GM12878 (cell line): ENCODE data around the gene NMB. TPM values are rescaled to one million over a fixed set of nuclear protein-coding genes. Genes with fewer than 3 reads are reported as not detected.

Source experiments
- ATAC-seq: fragments of 200-7000 bp; cut with Tn5 transposase; 3 replicates; pipeline ENCODE4 v1.9.1; 2020; ENCODE audit warnings: mild to moderate bottlenecking, moderate library complexity
- BruUV-seq: library from RNA; stranded (reverse); fragments of 400-500 nt; replicated peaks from 2 replicates; lab custom pipeline; 2021; lab: Mats Ljungman, UMichigan
- CTCF ChIA-PET: fragments of 300-600 bp; sonication (Branson Sonifier 250); formaldehyde crosslinking; extraction: SDS; loops from one replicate; lab custom pipeline; 2021; ENCODE audit warnings: inconsistent platforms; lab: Yijun Ruan, JAX
- POLR2A ChIA-PET: fragments of 350-600 bp; formaldehyde crosslinking; extraction: SDS; loops from one replicate; lab custom pipeline; 2021; ENCODE audit warnings: inconsistent platforms; lab: Charles Lee
- RAD21 ChIA-PET: fragments of 300-600 bp; sonication (Branson Sonifier 250); formaldehyde crosslinking; loops from one replicate; lab custom pipeline; 2023; ENCODE audit warnings: antibody characterized with exemption; ENCODE audit not compliant: unreplicated experiment; lab: Charles Lee
- SMC1A ChIA-PET: fragments of 300-600 bp; sonication (Branson Sonifier 250); formaldehyde crosslinking; loops from one replicate; lab custom pipeline; 2023; ENCODE audit not compliant: unreplicated experiment, uncharacterized antibody; lab: Charles Lee
- DNase-seq: peaks from one replicate; pipeline ENCODE4 v3.0.0-alpha.2; 2011; ENCODE audit warnings: low read depth, low spot score
- FAIRE-seq: peaks from 3 replicates; lab custom pipeline; 2011; peaks lifted over from hg19 to GRCh38; lab: Jason Lieb, UNC
- H2AFZ ChIP-seq: 2 replicates; pipeline ENCODE4 v1.6.0; 2011; ENCODE audit warnings: low read depth, low read length, control low read depth; ENCODE audit not compliant: control insufficient read depth
- H3K27ac ChIP-seq: 2 replicates; pipeline ENCODE4 v1.5.1; 2011; ENCODE audit warnings: control low read depth; ENCODE audit not compliant: control insufficient read depth, insufficient read depth
- H3K27me3 ChIP-seq, 2 experiments: replicated peaks in 1 of 2; 2 replicates each; pipeline versions ENCODE4 v1.6.0 to v1.6.1; 2011; ENCODE audit warnings: low read length in 1 of 2; ENCODE audit not compliant: control insufficient read depth in 2 of 2, insufficient read depth in 2 of 2
- H3K36me3 ChIP-seq, 2 experiments: 2 replicates each; pipeline ENCODE4 v1.5.1; 2011; ENCODE audit warnings: low read length in 1 of 2; ENCODE audit not compliant: control insufficient read depth in 2 of 2, insufficient read depth in 2 of 2
- H3K4me1 ChIP-seq: 2 replicates; pipeline ENCODE4 v1.6.1; 2011; ENCODE audit warnings: mild to moderate bottlenecking, low read length, moderate library complexity, mixed read lengths; ENCODE audit not compliant: control insufficient read depth, insufficient read depth
- H3K4me2 ChIP-seq: 2 replicates; pipeline ENCODE4 v1.6.0; 2011; ENCODE audit warnings: control low read depth; ENCODE audit not compliant: control insufficient read depth, insufficient read depth
- H3K4me3 ChIP-seq: fragments of 200-600 bp; sonication (generic); 2 replicates; pipeline ENCODE4 v1.5.1; 2016
- H3K79me2 ChIP-seq: 2 replicates; pipeline ENCODE4 v1.6.0; 2011; ENCODE audit warnings: low read length; ENCODE audit not compliant: control insufficient read depth, insufficient read depth
- H3K9ac ChIP-seq: 2 replicates; pipeline ENCODE4 v1.8.0; 2011; ENCODE audit warnings: low read length, control low read depth, mixed read lengths; ENCODE audit not compliant: control insufficient read depth, insufficient read depth
- H3K9me3 ChIP-seq: replicated peaks from 3 replicates; pipeline ENCODE4 v1.5.1; 2011; ENCODE audit warnings: mild to moderate bottlenecking, low read length; ENCODE audit not compliant: control insufficient read depth, insufficient read depth
- H4K20me1 ChIP-seq: 2 replicates; pipeline ENCODE4 v1.6.0; 2011; ENCODE audit not compliant: control insufficient read depth, insufficient read depth
- BMI1 ChIP-seq: fragments of 450-650 bp; IDR thresholded peaks from 2 replicates; pipeline ENCODE4 v1.6.1; 2016; ENCODE audit warnings: mild to moderate bottlenecking, moderate library complexity, borderline replicate concordance
- ZNF217 ChIP-seq: fragments of 450-650 bp; IDR thresholded peaks from 2 replicates; pipeline ENCODE4 v1.6.1; 2017; ENCODE audit warnings: antibody characterized with exemption, mild to moderate bottlenecking
- WGBS: methylation state at CpG from one replicate; pipeline ENCODE4 v1.1.6; 2016; ENCODE audit warnings: low lambda C conversion rate; ENCODE audit not compliant: insufficient replicate concordance, insufficient coverage; ENCODE audit errors: missing lambda C conversion rate; 5-methylcytosine and 5-hydroxymethylcytosine counted together
- in situ Hi-C: fragments of 300-500 bp; cut with MboI; formaldehyde crosslinking; loops from 9 replicates; pipeline ENCODE4 v1.14.3; 2018; ENCODE audit warnings: mixed read lengths
- intact Hi-C: fragments of 100-400 bp; cut with micrococcal nuclease; formaldehyde crosslinking; loops from one replicate; pipeline ENCODE4 v1.14.2; 2022; ENCODE audit not compliant: unreplicated experiment
- polyA plus RNA-seq, 11 experiments: library from polyadenylated mRNA; depleted of rRNA in 4 of 11; unstranded in 6 of 11; stranded (reverse) in 5 of 11; fragments of >200 nt; fragmentation: Nextera tagmentation in 4 of 11; fragmentation: Illumina TruSeq in 1 of 11; extraction: Ambion mirVana in 4 of 11; extraction: Trizol in 1 of 11; gene quantifications; 1 replicate in 1 of 11; 2 replicates in 10 of 11; pipeline versions ENCODE4 v1.2.1 to v1.2.3, GENCODE V29; 2011 to 2016; ENCODE audit warnings: inconsistent platforms in 2 of 11, missing spikeins in 2 of 11, low read depth in 1 of 11
- total RNA-seq, 4 experiments: library from RNA; depleted of rRNA in 3 of 4; stranded (reverse); fragments of >200 nt in 3 of 4; fragmentation: Illumina TruSeq in 1 of 4; extraction: Trizol in 1 of 4; gene quantifications; 2 replicates each; pipeline versions ENCODE4 v1.2.1 to v1.2.3, GENCODE V29; 2013 to 2021
- TF ChIP-seq, protein P1 (sequence below): IDR thresholded peaks from 2 replicates; pipeline ENCODE4 v1.6.1; 2011; ENCODE audit warnings: low read depth, mild to moderate bottlenecking, low read length, moderate library complexity, borderline replicate concordance; ENCODE audit errors: extremely low read depth
- TF ChIP-seq, protein P2 (sequence below): fragments of 450-650 bp; conservative IDR thresholded peaks from 2 replicates; pipeline ENCODE4 v1.6.1; 2017; ENCODE audit warnings: mild to moderate bottlenecking, moderate library complexity

Gene NMB
- total and polyA plus RNA-seq, 10 of the 15 experiments (the other 5 are each of a cell fraction or from before 2014, with no cell fraction given): 0.32 to 4.1 (median 1.6) TPM

DNA sequence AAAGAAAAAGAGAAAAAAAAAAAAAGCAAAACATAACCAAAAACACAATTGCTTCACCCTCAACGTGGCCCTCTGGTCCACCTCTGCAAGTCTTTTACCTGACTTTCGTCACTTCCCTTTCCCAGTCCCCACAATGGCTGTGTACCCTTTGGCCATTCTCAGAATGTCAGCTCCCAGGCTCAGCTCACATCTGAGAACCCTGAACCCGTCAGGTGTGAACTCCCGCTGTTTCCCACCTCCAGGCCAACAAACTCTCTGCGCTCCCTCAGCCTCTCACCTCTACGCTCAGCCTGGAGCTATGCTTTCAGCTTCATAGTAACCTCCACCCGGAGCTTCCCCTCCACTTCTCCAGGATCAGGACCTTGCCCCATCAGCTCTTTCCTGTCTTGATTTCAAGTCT is 33.6 kb downstream of the NMB start:
- no peak for DNase-seq
- POLR2A ChIA-PET: no interaction called here
- H3K36me3 ChIP-seq: peaks cover 1 to 10% of the 10 kb centered on the region in 2 experiments
- no peaks in the 10 kb centered on the region for H3K4me1 ChIP-seq
- H3K9ac ChIP-seq: no peak overlapping the region
- RAD21 ChIA-PET: no interaction called here
- no peak overlapping the region for H3K4me3 ChIP-seq
- no peak for FAIRE-seq
- SMC1A ChIA-PET: interaction anchor here (1.3 kb wide), 1 partner anchor 10 kb away, joined by 3 read pairs; no protein-coding TSS in a partner anchor
- WGBS: 76% methylated on average over 7 of the region's 7 CpGs
- in situ Hi-C loops (no loop called here), intact Hi-C loops (no loop called here)
- TF ChIP-seq BMI1: no peak
- TF ChIP-seq, protein P1, sequence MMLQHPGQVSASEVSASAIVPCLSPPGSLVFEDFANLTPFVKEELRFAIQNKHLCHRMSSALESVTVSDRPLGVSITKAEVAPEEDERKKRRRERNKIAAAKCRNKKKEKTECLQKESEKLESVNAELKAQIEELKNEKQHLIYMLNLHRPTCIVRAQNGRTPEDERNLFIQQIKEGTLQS: no peak
- no peak for TF ChIP-seq ZNF217
- TF ChIP-seq, protein P2, sequence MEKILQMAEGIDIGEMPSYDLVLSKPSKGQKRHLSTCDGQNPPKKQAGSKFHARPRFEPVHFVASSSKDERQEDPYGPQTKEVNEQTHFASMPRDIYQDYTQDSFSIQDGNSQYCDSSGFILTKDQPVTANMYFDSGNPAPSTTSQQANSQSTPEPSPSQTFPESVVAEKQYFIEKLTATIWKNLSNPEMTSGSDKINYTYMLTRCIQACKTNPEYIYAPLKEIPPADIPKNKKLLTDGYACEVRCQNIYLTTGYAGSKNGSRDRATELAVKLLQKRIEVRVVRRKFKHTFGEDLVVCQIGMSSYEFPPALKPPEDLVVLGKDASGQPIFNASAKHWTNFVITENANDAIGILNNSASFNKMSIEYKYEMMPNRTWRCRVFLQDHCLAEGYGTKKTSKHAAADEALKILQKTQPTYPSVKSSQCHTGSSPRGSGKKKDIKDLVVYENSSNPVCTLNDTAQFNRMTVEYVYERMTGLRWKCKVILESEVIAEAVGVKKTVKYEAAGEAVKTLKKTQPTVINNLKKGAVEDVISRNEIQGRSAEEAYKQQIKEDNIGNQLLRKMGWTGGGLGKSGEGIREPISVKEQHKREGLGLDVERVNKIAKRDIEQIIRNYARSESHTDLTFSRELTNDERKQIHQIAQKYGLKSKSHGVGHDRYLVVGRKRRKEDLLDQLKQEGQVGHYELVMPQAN: no peak
- H4K20me1 ChIP-seq: no peaks in the 10 kb centered on the region
- ATAC-seq: no peak
- H2AFZ ChIP-seq: no peak overlapping the region
- H3K27ac ChIP-seq: no peak overlapping the region
- BruUV-seq: no TSS peak
- no peaks in the 10 kb centered on the region for H3K27me3 ChIP-seq
- H3K9me3 ChIP-seq: peaks cover 26% of the 10 kb centered on the region
- CTCF ChIA-PET: interaction anchor here (1.6 to 1.9 kb wide), 2 partner anchors 53 to 221 kb away, joined by 5 to 6 read pairs; no protein-coding TSS in a partner anchor
- no peak overlapping the region for H3K4me2 ChIP-seq
- no peaks in the 10 kb centered on the region for H3K79me2 ChIP-seq
